ENCODE results near the gene C22orf31. TPM values are rescaled to one million over a fixed set of nuclear protein-coding genes. Genes with fewer than 3 reads are reported as not detected.
A peak's percentile ranks its signal among the peaks of the same experiment; 100 is the strongest.

C22orf31 gene
- not detected for total RNA-seq (2021; ENCODE audit: unreplicated experiment)
- polyA plus RNA-seq (2012): not detected in 2 replicates
- Bru-seq, nascent RNA: not detected
- BruChase-seq, experiment 1, labeled RNA remaining after a 6-hour chase: percentile 14 among the genes with signal in this experiment
- BruChase-seq, experiment 2, labeled RNA remaining after a 2-hour chase: not detected
- long read RNA-seq: 0 reads

GRCh38 chr22:29061773-29062172 is at the start of gene C22orf31:
C22orf31 (minus strand) TSS chr22:29061831; CDS start chr22:29061792, 39 bp downstream.
- H3K36me3 ChIP-seq (ENCODE audit: control insufficient read depth in 1 of 2, insufficient read depth in 2 of 2, low read length in 2 of 2): no peaks in the 10 kb centered on the region
- no peak within 1 kb of the TSS for H3K9ac ChIP-seq (ENCODE audit: low read length)
- no peak within 1 kb of the TSS for H3K27ac ChIP-seq (ENCODE audit: low read depth, low read length)
- DNase-seq (ENCODE audit: low read depth, low spot score) (no peak), ATAC-seq (no peak)
- no peaks in the 10 kb centered on the region for H3K27me3 ChIP-seq (ENCODE audit: insufficient read depth, low read length)
- intact Hi-C loops (cut with micrococcal nuclease): no loop called here
- ChIA-PET RAD21 (ENCODE audit: low non-redundant PET in 1 of 2, low total read pairs in 2 of 2, uncharacterized antibody in 2 of 2, unreplicated experiment in 2 of 2) (no interaction called here), CTCF (no interaction called here), POLR2A (no interaction called here)
- no peak within 1 kb of the TSS for H3K4me2 ChIP-seq (ENCODE audit: low read length)
- H3K79me2 ChIP-seq (ENCODE audit: insufficient read depth, low read length): no peaks in the 10 kb centered on the region
- no peaks in the 10 kb centered on the region for H4K20me1 ChIP-seq (ENCODE audit: insufficient read depth)
- no peak within 1 kb of the TSS for H3K4me3 ChIP-seq (replicated peaks in 1 of 2; ENCODE audit: low read depth in 1 of 2, low read length in 2 of 2)
- no peaks in the 10 kb centered on the region for H3K9me3 ChIP-seq (ENCODE audit: control insufficient read depth in 1 of 2, insufficient read depth in 1 of 2, low read depth in 1 of 2, low read length in 2 of 2)
- H3K4me1 ChIP-seq (ENCODE audit: control insufficient read depth in 1 of 2, insufficient read depth in 2 of 2, low read length in 2 of 2): no peaks in the 10 kb centered on the region
- H3K9me2 ChIP-seq (ENCODE audit: insufficient read depth): no peaks in the 10 kb centered on the region
- TF ChIP-seq SIN3A (IDR thresholded peaks at IDR 0.05; ENCODE audit: low read depth): no peak
- no peak for TF ChIP-seq EZH2phosphoT487 (IDR thresholded peaks at IDR 0.05; ENCODE audit: borderline replicate concordance)
- no peak for TF ChIP-seq FOSL1 (IDR thresholded peaks at IDR 0.05; ENCODE audit: low read depth)
- no peak for TF ChIP-seq POLR2AphosphoS5 (IDR thresholded peaks at IDR 0.05; ENCODE audit: low read depth, low read length)
- no peak for TF ChIP-seq ATF3 (IDR thresholded peaks at IDR 0.05)
- TF ChIP-seq SP1 (IDR thresholded peaks at IDR 0.05; ENCODE audit: low read depth): no peak
- no peak for TF ChIP-seq EZH2 (IDR thresholded peaks at IDR 0.05)
- no peak for TF ChIP-seq CBX3 (IDR thresholded peaks at IDR 0.05; ENCODE audit: low read depth)
- H2AFZ ChIP-seq (ENCODE audit: low read depth, low read length, poor library complexity, severe bottlenecking): no peak within 1 kb of the TSS
- no TSS peak for BruUV-seq (replicated peaks)

GRCh38 chr22:29110946-29111345 is 49.3 kb upstream of the C22orf31 start:
- no peak overlapping the region for H2AFZ ChIP-seq (ENCODE audit: low read depth, low read length, poor library complexity, severe bottlenecking)
- no peaks in the 10 kb centered on the region for H3K36me3 ChIP-seq (ENCODE audit: control insufficient read depth in 1 of 2, insufficient read depth in 2 of 2, low read length in 2 of 2)
- H3K27ac ChIP-seq (ENCODE audit: low read depth, low read length): no peak overlapping the region
- H4K20me1 ChIP-seq (ENCODE audit: insufficient read depth): no peaks in the 10 kb centered on the region
- no peaks in the 10 kb centered on the region for H3K9me3 ChIP-seq (ENCODE audit: control insufficient read depth in 1 of 2, insufficient read depth in 1 of 2, low read depth in 1 of 2, low read length in 2 of 2)
- CTCF ChIA-PET: no interaction called here
- DNase-seq (ENCODE audit: low read depth, low spot score) (no peak), ATAC-seq (no peak)
- intact Hi-C loops (cut with micrococcal nuclease): no loop called here
- no peak overlapping the region for H3K4me3 ChIP-seq (replicated peaks in 1 of 2; ENCODE audit: low read depth in 1 of 2, low read length in 2 of 2)
- BruUV-seq (replicated peaks): no TSS peak
- H3K9ac ChIP-seq (ENCODE audit: low read length): no peak overlapping the region
- peaks cover 0 to 10% of the 10 kb centered on the region in 2 experiments; a peak in 1 of 4 replicates for H3K4me1 ChIP-seq (ENCODE audit: control insufficient read depth in 1 of 2, insufficient read depth in 2 of 2, low read length in 2 of 2)
- no peaks in the 10 kb centered on the region for H3K27me3 ChIP-seq (ENCODE audit: insufficient read depth, low read length)
- POLR2A ChIA-PET: no interaction called here
- RAD21 ChIA-PET (ENCODE audit: low non-redundant PET in 1 of 2, low total read pairs in 2 of 2, uncharacterized antibody in 2 of 2, unreplicated experiment in 2 of 2): no interaction called here
- no peaks in the 10 kb centered on the region for H3K79me2 ChIP-seq (ENCODE audit: insufficient read depth, low read length)
- H3K9me2 ChIP-seq (ENCODE audit: insufficient read depth): no peaks in the 10 kb centered on the region
- H3K4me2 ChIP-seq (ENCODE audit: low read length): no peak overlapping the region
- TF ChIP-seq EZH2 (IDR thresholded peaks at IDR 0.05): no peak
- TF ChIP-seq ZNF274 (IDR thresholded peaks at IDR 0.05; ENCODE audit: low read depth, low read length): no peak
- no peak for TF ChIP-seq CBX3 (IDR thresholded peaks at IDR 0.05; ENCODE audit: low read depth)
- TF ChIP-seq JUND (IDR thresholded peaks at IDR 0.05): no peak
- TF ChIP-seq SRF (IDR thresholded peaks at IDR 0.05; ENCODE audit: low read depth): no peak
- TF ChIP-seq CEBPB (IDR thresholded peaks at IDR 0.05; ENCODE audit: low read depth): no peak
- no peak for TF ChIP-seq SP1 (IDR thresholded peaks at IDR 0.05; ENCODE audit: low read depth)
- no peak for TF ChIP-seq ZBTB33 (IDR thresholded peaks at IDR 0.05; ENCODE audit: extremely low read depth, insufficient replicate concordance, low read length)
- no peak for TF ChIP-seq ZFX (IDR thresholded peaks at IDR 0.05)
- no peak for TF ChIP-seq EZH2phosphoT487 (IDR thresholded peaks at IDR 0.05; ENCODE audit: borderline replicate concordance)
- TF ChIP-seq RAD21 (IDR thresholded peaks at IDR 0.05; ENCODE audit: low read depth): no peak
- TF ChIP-seq CTCF (IDR thresholded peaks at IDR 0.05 in 2 of 3, conservative IDR thresholded peaks at IDR 0.05 in 1 of 3; ENCODE audit: borderline replicate concordance in 1 of 3, insufficient read depth in 1 of 3, low read depth in 2 of 3, low read length in 2 of 3): no peak

Measured in HCT116 (cell line).